NCI-H460 (cell line): Measurements from ENCODE around the gene GNA12. TPM values are rescaled to one million over a fixed set of nuclear protein-coding genes. Genes with fewer than 3 reads are reported as not detected.

ENCODE experiments used
- DNase-seq: peaks from one replicate; pipeline ENCODE4 v3.0.0-alpha.2; 2016; ENCODE audit warnings: low read depth; ENCODE audit errors: extremely low read depth
- total RNA-seq: library from RNA; depleted of rRNA; stranded (reverse); fragments of >200 nt; shearing (Covaris generic); gene quantifications from 2 replicates; pipeline ENCODE4 v1.2.3, GENCODE V29; 2014

Gene GNA12
- total RNA-seq, 1 experiment from 2014 or later: 18.3 TPM

GRCh38 chr7:2719007-2719406 lies 125.1 kb downstream of the GNA12 start:
- DNase-seq: peak; percentile 23

GRCh38 chr7:2718296-2718965 lies 125.7 kb downstream of the GNA12 start:
- DNase-seq: no peak

GRCh38 chr7:2717293-2718261 lies 126.5 kb downstream of the GNA12 start:
- DNase-seq: no peak

DNA sequence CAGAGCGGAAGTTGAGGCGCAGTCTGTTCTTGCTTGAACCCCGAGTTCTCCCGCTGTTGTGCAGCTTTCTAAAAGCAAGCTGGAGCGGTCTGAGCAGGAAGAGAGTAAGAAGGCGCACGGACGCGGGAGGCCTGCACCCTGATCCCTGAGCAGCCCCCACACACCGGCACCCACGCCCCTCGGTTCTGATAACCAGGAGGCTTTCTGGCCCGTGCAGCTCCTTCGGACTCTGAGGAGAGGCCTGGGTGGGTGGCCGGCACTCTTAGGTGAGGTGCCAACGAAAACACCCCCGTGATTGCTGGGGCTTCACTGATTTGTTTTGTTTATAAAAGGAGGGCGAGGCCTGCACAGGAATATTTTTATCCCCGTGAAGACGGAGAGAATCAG lies 127.2 kb downstream of the GNA12 start:
- no peak for DNase-seq

DNA sequence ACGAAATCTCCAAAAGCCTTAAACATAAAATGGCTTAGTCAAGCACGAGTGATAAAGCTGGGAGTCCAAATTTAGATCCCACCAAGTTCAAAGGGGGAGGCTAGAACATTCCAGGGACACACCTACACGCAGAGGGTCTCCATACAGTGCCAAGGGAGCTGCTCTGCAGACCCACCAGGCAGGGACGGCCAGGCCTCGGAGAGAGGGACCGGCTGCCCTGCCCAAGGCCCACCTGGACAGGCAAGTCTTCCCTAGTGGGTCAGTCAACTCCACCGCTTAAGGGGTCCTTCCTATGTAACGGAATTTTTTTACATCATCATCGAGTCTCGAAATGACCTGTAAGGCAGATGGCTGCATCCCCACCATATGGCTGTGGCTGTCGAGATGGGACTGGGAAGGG lies 127.6 kb downstream of the GNA12 start:
- no peak for DNase-seq

- no peak for DNase-seq
Observed at GRCh38 chr7:2715341-2716231, 128.5 kb downstream of the GNA12 start.

DNA sequence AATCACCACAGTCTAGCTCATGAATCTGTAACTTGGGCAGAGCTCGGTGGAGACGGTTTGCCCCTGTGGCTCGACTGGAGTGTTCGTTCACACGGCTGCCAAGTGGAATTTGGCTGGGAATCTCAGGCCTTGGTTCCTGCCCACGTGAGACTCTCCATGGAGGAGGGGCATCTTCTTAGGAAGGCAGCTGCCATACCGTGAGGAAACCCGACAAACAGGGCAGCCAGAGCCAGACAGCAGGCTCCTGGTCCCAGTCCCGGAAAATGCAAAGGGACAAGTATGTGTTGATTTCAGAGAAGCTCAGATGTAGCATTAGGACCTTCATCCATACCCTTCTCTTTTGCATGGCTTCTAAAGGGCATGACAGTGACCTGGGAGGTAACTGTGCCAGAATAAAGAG lies 129.5 kb downstream of the GNA12 start:
- no peak for DNase-seq

- DNase-seq: no peak
Observed at GRCh38 chr7:2713978-2714377, 130.1 kb downstream of the GNA12 start.

DNA sequence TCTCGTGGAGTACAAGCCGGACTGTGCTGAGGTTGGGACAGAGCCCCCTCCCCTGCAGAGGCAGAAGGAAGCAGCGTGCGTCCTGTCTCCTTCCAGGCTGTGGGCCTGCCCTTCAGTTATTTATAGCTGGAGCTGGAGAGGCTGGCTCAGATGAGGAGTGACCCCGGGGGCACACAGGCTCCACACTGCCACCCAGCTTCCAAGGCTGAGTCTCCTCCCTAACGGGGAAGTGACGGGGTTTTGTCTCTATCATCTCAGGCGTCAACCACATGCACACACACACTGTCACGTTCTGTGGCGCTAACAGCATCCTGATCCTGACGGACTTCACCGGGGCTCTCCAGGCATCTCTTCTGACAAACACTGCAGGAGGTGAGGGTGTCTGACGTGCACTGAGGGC lies 130.7 kb downstream of the GNA12 start:
- no peak for DNase-seq

DNA sequence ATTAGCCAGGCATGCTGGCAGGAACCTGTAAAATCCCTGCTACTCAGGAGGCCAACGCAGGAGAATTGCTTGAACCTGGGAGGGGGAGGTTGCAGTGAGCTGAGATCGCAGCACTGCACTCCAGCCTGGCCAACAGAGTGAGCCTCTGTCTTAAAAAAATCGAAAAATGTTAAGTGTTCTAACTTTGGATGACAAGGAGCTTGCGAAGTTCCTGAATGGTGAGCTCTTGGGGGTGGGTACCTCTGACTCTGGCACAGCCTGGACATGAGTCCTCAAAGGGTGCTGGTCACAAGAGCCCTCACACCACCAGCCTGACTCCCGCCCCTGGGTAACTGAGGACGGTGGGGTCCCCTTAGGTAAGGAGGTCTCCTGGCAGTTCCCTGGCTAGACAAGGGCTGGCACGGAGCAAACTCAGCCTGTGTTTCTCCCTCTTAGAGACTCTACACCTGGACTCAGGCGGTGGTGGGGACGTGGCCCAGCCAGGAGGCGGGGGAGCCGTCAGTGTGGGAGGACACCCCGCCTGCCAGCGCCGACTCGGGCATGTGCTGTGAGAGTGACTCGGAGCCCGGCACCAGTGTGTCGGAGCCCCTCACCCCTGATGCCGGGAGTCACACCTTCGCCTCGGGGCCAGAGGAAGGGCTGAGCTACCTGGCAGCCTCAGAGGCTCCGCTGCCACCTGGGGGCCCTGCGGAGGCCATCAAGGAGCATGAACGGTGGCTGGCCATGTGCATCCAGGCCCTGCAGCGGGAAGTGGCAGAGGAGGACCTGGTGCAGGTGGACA lies 132.0 kb downstream of the GNA12 start:
- DNase-seq: no peak

DNA sequence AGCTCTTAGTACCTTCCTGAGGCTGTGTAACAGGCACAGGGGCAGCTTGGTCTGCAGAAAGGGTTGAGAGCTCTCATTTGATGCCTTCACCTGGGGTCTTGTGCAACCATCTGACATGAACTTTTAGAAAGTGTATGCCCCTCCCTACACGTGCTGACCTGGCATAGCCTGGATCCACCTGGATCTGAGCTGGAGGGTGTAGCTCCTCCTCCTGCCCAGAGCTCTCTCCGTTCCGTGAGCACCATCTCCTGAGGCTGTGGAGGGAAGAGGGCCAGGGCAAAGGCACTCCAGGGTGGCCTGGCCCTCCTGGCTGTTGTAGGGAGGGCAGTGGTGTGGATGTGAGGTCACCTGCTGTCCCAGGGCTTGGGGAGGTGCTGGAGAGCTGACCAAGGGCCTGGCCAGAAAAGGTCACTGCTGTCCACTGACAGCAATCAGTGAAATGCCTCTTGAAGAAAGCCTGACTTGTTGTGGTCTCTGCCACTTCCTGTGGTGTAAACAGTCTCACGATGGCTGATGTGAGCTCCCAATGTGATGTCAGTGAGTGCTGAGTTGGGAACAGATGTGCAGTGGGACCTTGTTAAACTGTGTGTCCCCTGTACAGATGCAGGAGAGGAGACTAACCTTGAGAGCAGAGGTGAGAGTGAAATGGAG lies 133.1 kb downstream of the GNA12 start:
- DNase-seq: no peak

DNA sequence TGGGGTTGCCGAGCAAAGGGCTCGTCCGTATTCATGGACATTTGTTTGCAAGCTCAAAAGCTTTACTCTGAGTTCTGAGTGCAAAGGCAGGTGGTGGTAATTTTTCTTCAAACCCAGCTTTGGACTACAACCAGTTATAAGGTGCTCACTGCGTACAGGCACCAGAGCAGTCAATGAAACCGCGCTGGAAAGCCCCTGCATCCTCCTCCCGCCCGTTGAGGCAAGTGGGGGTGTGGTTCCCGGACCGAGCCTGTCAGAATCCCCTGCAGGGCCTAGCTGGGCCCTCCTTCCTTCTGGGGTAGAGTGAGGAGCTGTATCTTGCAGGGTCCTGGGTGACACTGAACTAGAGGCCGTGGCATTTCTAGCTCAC lies 133.8 kb downstream of the GNA12 start:
- DNase-seq: no peak

DNA sequence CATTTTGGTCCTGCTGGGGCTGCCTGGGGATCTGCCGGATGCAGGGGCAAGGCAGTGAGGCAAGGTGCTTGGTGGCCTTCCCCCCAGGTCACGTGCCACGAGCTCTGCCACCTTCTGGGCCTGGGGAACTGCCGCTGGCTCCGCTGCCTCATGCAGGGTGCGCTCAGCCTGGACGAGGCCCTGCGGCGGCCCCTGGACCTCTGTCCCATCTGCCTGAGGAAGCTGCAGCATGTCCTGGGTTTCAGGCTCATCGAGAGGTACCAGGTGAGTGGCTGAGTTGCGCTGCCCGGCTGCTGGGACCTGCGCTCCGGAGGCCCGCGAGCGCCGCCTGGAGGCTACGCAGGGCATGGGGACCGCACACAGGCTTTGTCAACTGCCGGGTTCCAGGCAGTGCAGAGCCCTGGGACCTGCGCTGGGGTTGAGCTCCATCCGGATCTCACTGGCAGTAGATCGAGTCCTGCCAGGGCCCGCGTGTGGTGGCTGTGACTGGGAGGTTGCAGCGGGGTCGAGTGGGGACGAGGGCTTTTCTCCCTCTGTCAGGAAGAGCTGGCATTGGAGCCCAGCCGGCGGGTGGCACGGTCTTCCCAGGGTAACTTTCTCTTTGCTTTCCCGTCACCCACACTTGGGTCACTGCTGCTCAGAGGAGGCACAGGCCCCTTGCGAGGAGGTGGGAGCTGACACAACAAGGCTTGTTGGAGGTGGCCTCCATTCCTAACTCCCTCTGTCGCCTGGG lies 134.4 kb downstream of the GNA12 start:
- DNase-seq: peak; percentile 54

DNA sequence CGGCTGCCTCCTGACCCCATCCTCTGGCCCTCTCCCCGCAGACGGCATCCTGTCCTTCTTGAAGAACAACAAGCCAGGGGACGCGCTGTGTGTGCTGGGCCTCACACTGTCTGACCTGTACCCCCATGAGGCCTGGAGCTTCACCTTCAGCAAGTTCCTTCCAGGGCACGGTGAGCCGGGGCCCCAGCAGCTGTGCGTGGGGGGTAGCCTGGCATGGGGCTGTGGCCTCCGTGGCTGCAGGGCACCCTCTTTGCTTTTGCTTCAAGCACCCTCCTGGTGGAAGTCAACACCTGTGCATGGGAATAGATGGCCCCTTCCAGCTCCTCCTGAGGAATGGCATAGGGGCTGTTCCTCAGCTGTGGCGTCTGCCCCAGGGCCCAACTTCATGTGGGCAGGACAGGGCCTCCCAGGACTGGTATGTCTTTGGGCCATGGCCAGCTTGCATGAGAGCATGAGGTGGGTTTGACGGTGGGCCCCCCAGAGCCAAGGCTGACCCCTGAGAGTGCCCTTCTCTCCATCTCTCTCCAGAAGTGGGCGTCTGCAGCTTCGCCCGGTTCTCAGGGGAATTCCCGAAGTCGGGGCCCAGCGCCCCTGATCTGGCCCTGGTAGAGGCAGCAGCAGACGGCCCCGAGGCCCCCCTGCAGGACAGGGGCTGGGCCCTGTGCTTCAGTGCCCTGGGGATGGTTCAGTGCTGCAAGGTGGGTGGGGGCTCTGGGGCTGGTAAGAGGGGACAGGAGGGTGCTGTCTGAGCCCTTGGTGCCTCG lies 135.4 kb downstream of the GNA12 start:
- DNase-seq: no peak

- DNase-seq: no peak
Observed at GRCh38 chr7:2708041-2708440, 136.1 kb downstream of the GNA12 start.

DNA sequence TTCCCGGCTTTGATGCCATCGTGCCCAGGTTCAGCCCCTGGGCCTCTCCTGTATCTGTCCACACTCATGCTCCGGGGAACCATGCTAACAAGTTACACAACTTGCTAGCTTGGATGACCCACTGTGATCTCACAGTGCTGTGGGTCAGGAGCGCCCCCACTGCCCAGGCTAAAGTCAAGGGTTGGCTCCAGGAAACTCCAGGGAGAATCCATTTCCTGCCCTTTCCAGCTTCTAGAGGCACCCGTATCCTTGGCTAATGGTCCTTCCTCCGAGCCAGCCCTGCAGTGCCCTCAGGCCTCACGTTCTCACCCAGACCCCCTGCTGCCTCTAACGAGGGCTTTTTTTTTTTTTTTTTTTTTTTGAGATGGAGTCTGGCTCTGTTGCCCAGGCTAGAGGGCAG lies 136.6 kb downstream of the GNA12 start:
- no peak for DNase-seq

DNA sequence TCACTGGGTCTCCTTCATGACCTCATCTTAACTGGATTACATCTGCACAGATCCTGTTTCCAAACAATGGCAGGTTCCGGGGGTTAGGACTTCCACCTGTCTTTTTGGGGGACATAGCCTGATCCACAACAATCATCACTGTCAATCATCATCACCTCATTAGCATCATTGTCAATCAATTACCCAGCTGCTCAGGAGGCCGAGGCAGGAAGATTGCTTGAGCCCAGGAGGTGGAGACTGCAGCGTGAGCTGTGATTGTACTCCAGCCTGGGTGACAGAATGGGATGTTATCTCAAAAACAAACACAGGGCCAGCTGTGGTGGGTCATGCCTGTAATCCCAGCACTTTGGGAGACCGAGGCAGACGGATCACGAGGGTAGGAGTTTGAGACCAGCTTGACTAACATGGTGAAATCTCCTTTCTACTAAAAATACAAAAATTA lies 137.4 kb downstream of the GNA12 start:
- DNase-seq: no peak

- DNase-seq: no peak
Observed at GRCh38 chr7:2705371-2706096, 138.6 kb downstream of the GNA12 start.
